HepG2 (cell line): ENCODE results near the gene PIK3R3. TPM values are rescaled to one million over a fixed set of nuclear protein-coding genes. Genes with fewer than 3 reads are reported as not detected.

Experiments
- ATF7 ChIP-seq, 2 experiments: fragments of 450-650 bp in 1 of 2; sonication (generic) in 1 of 2; formaldehyde crosslinking in 1 of 2; IDR thresholded peaks; 2 replicates each; pipeline versions ENCODE4 v1.4.0 to v1.6.1; 2016 to 2020; ENCODE audit warnings: antibody characterized with exemption in 1 of 2, mild to moderate bottlenecking in 1 of 2, missing genetic modification reagents in 1 of 2
- BRCA1 ChIP-seq: sonication (generic); formaldehyde crosslinking; IDR thresholded peaks from 2 replicates; pipeline ENCODE4 v1.4.0; 2020; ENCODE audit warnings: missing genetic modification reagents
- CBX5 ChIP-seq: sonication (generic); formaldehyde crosslinking; IDR thresholded peaks from 2 replicates; pipeline ENCODE4 v1.4.0; 2020; ENCODE audit warnings: missing genetic modification reagents, borderline replicate concordance
- HES4 ChIP-seq: sonication (generic); formaldehyde crosslinking; IDR thresholded peaks from 2 replicates; pipeline ENCODE4 v1.9.0; 2021; ENCODE audit warnings: mild to moderate bottlenecking, missing genetic modification reagents, borderline replicate concordance
- HOXA9 ChIP-seq: sonication (generic); formaldehyde crosslinking; IDR thresholded peaks from 2 replicates; pipeline ENCODE4 v1.8.1; 2022; ENCODE audit warnings: missing genetic modification reagents, mild to moderate bottlenecking, moderate library complexity, borderline replicate concordance
- KDM5A ChIP-seq: fragments of 200-600 bp; sonication (generic); IDR thresholded peaks from 2 replicates; pipeline ENCODE4 v1.7.0; 2018; ENCODE audit warnings: antibody characterized with exemption, mild to moderate bottlenecking, low read length, borderline replicate concordance
- NFE2L1 ChIP-seq: sonication (generic); formaldehyde crosslinking; IDR thresholded peaks from 2 replicates; pipeline ENCODE4 v1.4.0; 2020; ENCODE audit warnings: missing genetic modification reagents, mild to moderate bottlenecking, borderline replicate concordance
- NFKBIZ ChIP-seq: IDR thresholded peaks from 2 replicates; pipeline ENCODE4 v1.6.1; 2018; ENCODE audit warnings: missing genetic modification reagents, missing compliant biosample characterization
- POLR2G ChIP-seq: fragments of 200-400 bp; formaldehyde crosslinking; IDR thresholded peaks from 2 replicates; pipeline ENCODE4 v1.6.1; 2018; ENCODE audit warnings: mild to moderate bottlenecking, low read depth, low read length, moderate library complexity
- PREB ChIP-seq: sonication (generic); formaldehyde crosslinking; IDR thresholded peaks from 2 replicates; pipeline ENCODE4 v1.4.0; 2020; ENCODE audit warnings: missing genetic modification reagents
- RAD21 ChIP-seq: fragments of 450-650 bp; formaldehyde crosslinking; IDR thresholded peaks from 2 replicates; pipeline ENCODE4 v1.5.0; 2020; ENCODE audit warnings: mild to moderate bottlenecking
- RNF2 ChIP-seq: fragments of 450-650 bp; conservative IDR thresholded peaks from 2 replicates; pipeline ENCODE4 v1.6.1; 2016; ENCODE audit warnings: low read depth
- SIN3B ChIP-seq: fragments of 150-350 bp; IDR thresholded peaks from 2 replicates; pipeline ENCODE4 v1.6.1; 2014; ENCODE audit warnings: low read length
- SIX4 ChIP-seq: sonication (generic); formaldehyde crosslinking; IDR thresholded peaks from 2 replicates; pipeline ENCODE4 v1.4.0; 2020; ENCODE audit warnings: missing genetic modification reagents
- TBP ChIP-seq: sonication (generic); formaldehyde crosslinking; IDR thresholded peaks from 2 replicates; pipeline ENCODE4 v1.5.0; 2020; ENCODE audit warnings: missing genetic modification reagents
- THAP7 ChIP-seq: sonication (generic); formaldehyde crosslinking; IDR thresholded peaks from 2 replicates; pipeline ENCODE4 v1.8.1; 2023; ENCODE audit warnings: mild to moderate bottlenecking, missing genetic modification reagents
- U2AF1 ChIP-seq: fragments of 200-400 bp; formaldehyde crosslinking; optimal IDR thresholded peaks from 2 replicates; pipeline ENCODE3; 2017; ENCODE audit warnings: mild to moderate bottlenecking, low read depth, low read length
- YEATS2 ChIP-seq: sonication (generic); formaldehyde crosslinking; IDR thresholded peaks from 2 replicates; pipeline ENCODE4 v1.4.0; 2020; ENCODE audit warnings: missing genetic modification reagents, borderline replicate concordance
- ZNF34 ChIP-seq: sonication (generic); formaldehyde crosslinking; IDR thresholded peaks from 2 replicates; pipeline ENCODE4 v1.4.0; 2020; ENCODE audit warnings: mild to moderate bottlenecking, missing genetic modification reagents, borderline replicate concordance
- ZSCAN5A ChIP-seq: sonication (generic); formaldehyde crosslinking; IDR thresholded peaks from 2 replicates; pipeline ENCODE4 v1.8.0; 2022; ENCODE audit warnings: mild to moderate bottlenecking, missing genetic modification reagents, borderline replicate concordance
- polyA plus RNA-seq, 8 experiments: library from polyadenylated mRNA; depleted of rRNA in 3 of 8; stranded (reverse) in 7 of 8; unstranded in 1 of 8; fragments of >200 nt; fragmentation: Illumina TruSeq in 4 of 8; extraction: Trizol in 4 of 8; gene quantifications; 2 replicates each; pipeline versions ENCODE4 v1.2.1 to v1.2.3, GENCODE V29; 2011 to 2016; ENCODE audit warnings: low read depth in 4 of 8, missing spikeins in 1 of 8, mixed read lengths in 1 of 8; ENCODE audit not compliant: insufficient read depth in 1 of 8
- total RNA-seq, 5 experiments: library from RNA; depleted of rRNA; stranded (reverse); fragments of >200 nt; fragmentation: Illumina TruSeq; extraction: Trizol; gene quantifications; 2 replicates each; pipeline ENCODE4 v1.2.3, GENCODE V29; 2016; ENCODE audit warnings: low read depth in 1 of 5
- TF ChIP-seq, protein P1 (sequence below): sonication (generic); formaldehyde crosslinking; conservative IDR thresholded peaks from 2 replicates; pipeline ENCODE4 v1.5.0; 2020; ENCODE audit warnings: missing genetic modification reagents
- TF ChIP-seq, protein P2 (sequence below): IDR thresholded peaks from 2 replicates; pipeline ENCODE4 v1.6.1; 2016

The PIK3R3 gene
- total and polyA plus RNA-seq, 2 of the 13 experiments (the other 11 are each of a cell fraction or from before 2014, with no cell fraction given) = 0.37 to 6.9 TPM

DNA sequence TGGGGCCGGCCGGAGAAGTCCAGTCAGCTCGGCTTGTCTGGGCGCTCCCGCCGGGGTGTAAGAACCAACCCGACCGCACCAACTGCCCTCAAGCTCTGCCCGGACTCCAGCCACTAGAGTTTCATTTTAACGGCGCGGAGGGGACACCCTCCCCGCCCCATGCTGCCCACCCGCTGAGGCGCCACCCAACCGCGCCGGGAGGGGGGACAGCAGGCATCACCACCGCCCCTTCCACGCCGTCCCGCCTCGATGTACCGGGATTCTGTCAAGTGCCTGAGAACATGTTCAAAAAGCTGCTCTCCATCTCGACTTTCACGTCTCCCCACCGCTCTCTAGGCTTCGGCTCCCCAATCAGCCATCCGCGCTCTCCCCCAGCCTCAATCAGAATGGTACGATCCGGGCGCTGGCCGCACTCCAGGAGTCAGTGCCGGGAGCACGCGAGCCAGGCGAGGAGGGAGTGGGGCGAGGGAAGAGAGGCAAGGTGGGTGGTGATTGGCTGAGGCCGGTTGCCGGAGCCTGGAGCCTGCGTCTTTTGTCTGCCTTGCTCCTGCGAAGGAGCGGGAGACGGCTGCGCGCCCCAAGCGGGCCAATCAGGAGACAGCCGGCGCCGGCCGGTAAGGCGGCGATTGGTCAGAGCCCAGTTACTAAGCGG lies at the start of gene PIK3R3 (continued):
- TF ChIP-seq PREB (CRISPR knock-in tag) (0 out of 2 replicates have a peak, but pooled peaks have one; percentile 72), BRCA1 (peak; percentile 76; the same call in 1 of the 2 replicates), POLR2G (peak; percentile 96), YEATS2 (CRISPR knock-in tag) (peak; percentile 81; the same call in 1 of the 2 replicates), TBP (CRISPR knock-in tag) (0 out of 2 replicates have a peak, but pooled peaks have one; percentile 32), NFKBIZ (CRISPR knock-in tag) (peak; percentile 91; the same call in 1 of the 2 replicates), ATF7 (IDR thresholded peaks at IDR 0.05) (peak; percentile 96), ATF7 (CRISPR knock-in tag; IDR thresholded peaks at IDR 0.05) (peak; percentile 81; the same call in 1 of the 2 replicates), ZNF34 (0 out of 2 replicates have a peak, but pooled peaks have one; percentile 49), HES4 (CRISPR knock-in tag) (peak; percentile 98), CBX5 (CRISPR knock-in tag) (peak; percentile 82; the same call in 1 of the 2 replicates), ZSCAN5A (CRISPR knock-in tag) (peak; percentile 99), RAD21 (CRISPR knock-in tag) (no peak), U2AF1 (peak; percentile 71), HOXA9 (CRISPR knock-in tag) (peak; percentile 99), THAP7 (CRISPR knock-in tag) (peak; percentile 39; the same call in 1 of the 2 replicates), SIX4 (CRISPR knock-in tag) (peak; percentile 53; the same call in 1 of the 2 replicates), RNF2 (peak; percentile 99), KDM5A (no peak), SIN3B (no peak; the same call in 1 of the 2 replicates), NFE2L1 (peak; percentile 84; the same call in 1 of the 2 replicates)
- TF ChIP-seq, protein P1, sequence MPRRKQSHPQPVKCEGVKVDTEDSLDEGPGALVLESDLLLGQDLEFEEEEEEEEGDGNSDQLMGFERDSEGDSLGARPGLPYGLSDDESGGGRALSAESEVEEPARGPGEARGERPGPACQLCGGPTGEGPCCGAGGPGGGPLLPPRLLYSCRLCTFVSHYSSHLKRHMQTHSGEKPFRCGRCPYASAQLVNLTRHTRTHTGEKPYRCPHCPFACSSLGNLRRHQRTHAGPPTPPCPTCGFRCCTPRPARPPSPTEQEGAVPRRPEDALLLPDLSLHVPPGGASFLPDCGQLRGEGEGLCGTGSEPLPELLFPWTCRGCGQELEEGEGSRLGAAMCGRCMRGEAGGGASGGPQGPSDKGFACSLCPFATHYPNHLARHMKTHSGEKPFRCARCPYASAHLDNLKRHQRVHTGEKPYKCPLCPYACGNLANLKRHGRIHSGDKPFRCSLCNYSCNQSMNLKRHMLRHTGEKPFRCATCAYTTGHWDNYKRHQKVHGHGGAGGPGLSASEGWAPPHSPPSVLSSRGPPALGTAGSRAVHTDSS = no peak
- TF ChIP-seq, protein P2, sequence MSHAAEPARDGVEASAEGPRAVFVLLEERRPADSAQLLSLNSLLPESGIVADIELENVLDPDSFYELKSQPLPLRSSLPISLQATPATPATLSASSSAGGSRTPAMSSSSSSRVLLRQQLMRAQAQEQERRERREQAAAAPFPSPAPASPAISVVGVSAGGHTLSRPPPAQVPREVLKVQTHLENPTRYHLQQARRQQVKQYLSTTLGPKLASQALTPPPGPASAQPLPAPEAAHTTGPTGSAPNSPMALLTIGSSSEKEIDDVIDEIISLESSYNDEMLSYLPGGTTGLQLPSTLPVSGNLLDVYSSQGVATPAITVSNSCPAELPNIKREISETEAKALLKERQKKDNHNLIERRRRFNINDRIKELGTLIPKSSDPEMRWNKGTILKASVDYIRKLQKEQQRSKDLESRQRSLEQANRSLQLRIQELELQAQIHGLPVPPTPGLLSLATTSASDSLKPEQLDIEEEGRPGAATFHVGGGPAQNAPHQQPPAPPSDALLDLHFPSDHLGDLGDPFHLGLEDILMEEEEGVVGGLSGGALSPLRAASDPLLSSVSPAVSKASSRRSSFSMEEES (CRISPR knock-in tag) = peak; percentile 96
